ENCODE measurements around the gene HRAS.

DNA sequence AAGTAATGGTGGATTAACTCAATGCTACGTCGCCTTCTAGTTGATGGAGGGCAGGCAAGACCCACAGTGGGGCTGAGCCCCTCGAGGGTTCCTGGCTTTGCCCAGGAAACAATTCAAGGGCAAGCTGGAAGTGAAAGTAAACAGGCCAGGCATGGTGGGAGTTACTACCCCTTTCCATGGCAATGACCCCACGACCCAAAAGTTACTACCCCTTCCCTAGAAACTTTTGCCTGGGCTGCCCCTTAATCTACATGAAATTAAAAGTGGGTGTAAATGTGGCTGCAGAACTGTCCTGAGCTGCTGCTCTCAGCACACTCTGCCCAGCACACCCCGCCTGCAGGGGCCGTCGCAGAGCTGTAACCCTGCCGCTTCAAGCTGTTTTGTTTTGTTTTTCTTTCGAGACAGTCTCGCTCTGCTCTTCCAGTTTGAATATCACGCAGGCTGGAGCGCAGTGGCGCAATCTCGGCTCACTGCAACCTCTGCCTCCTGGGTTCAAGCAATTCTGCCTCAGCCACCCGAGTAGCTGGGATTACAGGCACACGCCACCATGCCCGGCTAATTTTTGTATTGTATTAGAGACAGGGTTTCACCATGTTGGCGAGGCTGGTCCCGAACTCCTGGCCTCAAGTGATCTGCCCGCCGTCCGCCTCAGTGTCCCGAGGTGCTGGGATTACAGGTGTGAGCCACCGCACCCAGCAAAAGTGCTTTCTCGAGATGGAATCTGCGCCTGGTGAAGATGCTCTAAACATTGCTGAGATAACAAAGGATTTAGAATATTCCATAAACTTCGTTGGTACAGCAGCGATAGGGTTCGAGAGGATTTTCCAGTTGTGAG, 22.4 kb downstream of the HRAS start:
- no peak for TF ChIP-seq MAX (IDR thresholded peaks at IDR 0.05)
- TF ChIP-seq REST (IDR thresholded peaks at IDR 0.05), result no peak
- TF ChIP-seq CTCF (IDR thresholded peaks at IDR 0.05; ENCODE audit: low read depth, low read length, missing input control), result no peak
- no peak for TF ChIP-seq HNF4A (conservative IDR thresholded peaks at IDR 0.05)
- no peak for TF ChIP-seq FOXA1 (IDR thresholded peaks at IDR 0.05)
- no peak for TF ChIP-seq TAF1 (conservative IDR thresholded peaks at IDR 0.05)
- no peak for TF ChIP-seq JUND (IDR thresholded peaks at IDR 0.05)
- no peak for TF ChIP-seq GABPA (IDR thresholded peaks at IDR 0.05 in 1 of 2, conservative IDR thresholded peaks at IDR 0.05 in 1 of 2)
- TF ChIP-seq SP1 (IDR thresholded peaks at IDR 0.05), result no peak
- no peak for TF ChIP-seq YY1 (IDR thresholded peaks at IDR 0.05)
- TF ChIP-seq RAD21 (IDR thresholded peaks at IDR 0.05), result no peak

Measured in liver (tissue), 3 donors.